ENCODE measurements around the gene TIE1.

TIE1 gene

GRCh38 chr1:43372172-43372571 lies 71.4 kb downstream of the TIE1 start:
- H3K4me3 ChIP-seq (ENCODE audit: low read depth, low read length) = no peak overlapping the region
- no CpG with 5 or more reads among the region's 5 CpGs for WGBS (ENCODE audit: extremely low coverage, insufficient coverage, insufficient read length)
- no peak overlapping the region for H2BK12ac ChIP-seq (ENCODE audit: low read length)
- no peak overlapping the region for H2BK5ac ChIP-seq (ENCODE audit: low read depth, low read length, poor library complexity)
- no peaks in the 10 kb centered on the region for H3K36me3 ChIP-seq (ENCODE audit: control insufficient read depth in 1 of 2, insufficient read depth in 2 of 2, low read length in 2 of 2)
- no peak overlapping the region for H3K23ac ChIP-seq (ENCODE audit: low read length)
- peaks cover 13% of the 10 kb centered on the region for H3K79me1 ChIP-seq (ENCODE audit: low read length)
- no peak overlapping the region for H4K8ac ChIP-seq (ENCODE audit: low read depth, low read length)
- DNase-seq = no peak
- peaks cover 8% of the 10 kb centered on the region for H3K79me2 ChIP-seq (ENCODE audit: control insufficient read depth, insufficient read depth, low read length, poor library complexity)
- H3K9me3 ChIP-seq (ENCODE audit: insufficient read depth, low read depth, low read length) = no peaks in the 10 kb centered on the region
- H3K18ac ChIP-seq (ENCODE audit: low read length) = no peak overlapping the region
- H2AFZ ChIP-seq (ENCODE audit: insufficient read depth, low read length, poor library complexity) = no peak overlapping the region
- no peak overlapping the region for H3K4me2 ChIP-seq (ENCODE audit: low read length)
- H2AK5ac ChIP-seq (ENCODE audit: low read length) = no peak overlapping the region
- H3K4ac ChIP-seq (ENCODE audit: low read depth, low read length) = no peak overlapping the region
- H3K27ac ChIP-seq (ENCODE audit: low read depth, low read length) = no peak overlapping the region
- H3K14ac ChIP-seq (ENCODE audit: low read length) = no peak overlapping the region
- no peak overlapping the region for H2BK120ac ChIP-seq (ENCODE audit: insufficient read depth, low read length, poor library complexity)
- no peak overlapping the region for H4K91ac ChIP-seq (ENCODE audit: low read depth, low read length)
- H3K4me1 ChIP-seq (ENCODE audit: control insufficient read depth in 1 of 2, insufficient read depth in 2 of 2, low read length in 2 of 2) = peaks cover 7 to 14% of the 10 kb centered on the region in 2 experiments
- H4K12ac ChIP-seq (ENCODE audit: low read depth, low read length) = no peak overlapping the region
- no peaks in the 10 kb centered on the region for H3K27me3 ChIP-seq (ENCODE audit: insufficient read depth, low read length)
- H3K9ac ChIP-seq (ENCODE audit: low read length) = no peak overlapping the region
